Hypothalamus (tissue), 51 donors: ENCODE measurements around the gene VPS8.

ENCODE experiments used
- DNase-seq, 51 donors: peaks; one replicate each; lab custom pipeline; 2025; lab: John Stamatoyannopoulos, UW

Gene VPS8

DNA sequence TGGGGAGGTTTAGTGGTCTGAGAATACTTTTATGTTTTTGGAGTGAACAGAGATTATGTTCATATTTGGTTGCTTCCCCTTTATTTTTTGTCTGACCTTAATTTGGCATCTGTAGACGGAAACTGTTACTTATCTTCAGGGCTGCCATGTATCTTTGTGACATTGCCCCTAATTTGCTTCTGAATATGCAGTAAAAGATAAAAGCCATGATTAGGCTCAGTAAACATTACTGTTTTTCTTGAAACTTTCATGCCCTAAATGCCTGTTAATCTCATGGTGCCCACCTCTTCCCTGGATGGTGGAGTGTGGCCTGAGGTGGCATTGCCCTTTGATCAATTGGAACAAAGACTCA is 234.2 kb downstream of the VPS8 start:
- no peak for DNase-seq

GRCh38 chr3:185046603-185047002 is 234.6 kb downstream of the VPS8 start:
- DNase-seq = no peak

- no peak for DNase-seq
These were observed 237.7 kb downstream of the VPS8 start for GRCh38 chr3:185049710-185050109.

DNA sequence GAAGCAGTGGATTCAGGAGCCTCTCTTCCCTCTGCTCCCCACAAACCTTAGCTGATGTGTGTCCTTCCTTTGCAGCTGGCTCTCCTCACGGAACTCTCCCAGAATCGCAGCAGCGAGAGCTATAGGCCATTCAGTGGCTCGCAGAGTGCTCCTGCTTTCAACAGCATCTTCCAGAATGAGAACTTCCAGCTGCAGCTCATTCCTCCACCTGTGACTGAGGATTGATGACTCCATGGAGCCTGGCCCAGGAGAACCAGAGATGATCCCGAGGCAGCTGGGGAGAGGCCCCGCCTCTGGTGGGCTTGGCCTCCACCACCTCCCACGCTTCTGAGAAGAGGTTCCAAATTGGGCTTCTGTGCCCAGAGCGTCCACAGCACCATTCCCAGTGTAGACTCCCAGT is 239.8 kb downstream of the VPS8 start:
- DNase-seq = no peak

GRCh38 chr3:185052631-185053030 is 240.7 kb downstream of the VPS8 start:
- DNase-seq = no peak

DNA sequence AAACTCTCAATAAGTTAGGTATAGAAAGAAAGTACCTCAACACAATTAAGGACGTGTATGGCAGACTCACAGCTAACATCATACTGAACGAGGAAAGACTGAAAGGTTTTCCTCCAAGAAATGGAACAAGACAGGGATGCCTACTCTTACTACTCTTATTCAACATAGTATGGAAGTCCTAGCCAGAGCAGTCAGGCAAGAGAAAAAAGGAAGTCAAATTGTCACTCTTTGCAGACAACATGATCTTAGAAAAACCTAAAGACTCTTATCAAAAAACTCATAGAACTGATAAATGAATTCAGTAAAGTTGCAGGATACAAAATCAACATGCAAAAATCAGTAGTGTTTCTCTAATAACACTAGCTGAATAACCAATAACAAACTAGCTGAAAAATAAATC is 244.9 kb downstream of the VPS8 start:
- DNase-seq = no peak

- DNase-seq = no peak
These were observed 245.9 kb downstream of the VPS8 start for GRCh38 chr3:185057829-185058228.

GRCh38 chr3:185058796-185059195 is 246.8 kb downstream of the VPS8 start:
- DNase-seq = no peak

GRCh38 chr3:185059766-185060165 is 247.8 kb downstream of the VPS8 start:
- DNase-seq = no peak

DNA sequence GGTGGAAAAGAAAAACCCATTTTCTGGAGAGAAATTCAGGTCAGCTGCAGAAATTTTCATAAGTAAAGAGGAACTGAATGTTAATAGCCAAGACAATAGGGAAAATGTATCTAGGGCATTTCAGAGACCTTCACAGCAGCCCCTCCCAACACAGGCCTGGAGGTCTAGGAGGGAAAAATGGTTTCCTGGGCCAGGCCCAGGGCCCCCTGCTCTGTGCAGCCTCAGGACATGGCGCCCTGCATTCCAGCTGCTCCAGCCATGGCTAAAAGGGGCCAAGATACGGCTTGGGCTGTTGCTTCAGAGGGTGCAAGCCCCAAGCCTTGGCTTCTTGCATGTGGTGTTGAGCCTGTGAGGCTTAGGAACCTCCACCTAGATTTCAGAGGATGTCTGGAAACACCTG is 248.7 kb downstream of the VPS8 start:
- no peak for DNase-seq

GRCh38 chr3:185062191-185062590 is 250.2 kb downstream of the VPS8 start:
- DNase-seq = no peak

- DNase-seq = no peak
These were observed 251.5 kb downstream of the VPS8 start for GRCh38 chr3:185063431-185063830.

DNA sequence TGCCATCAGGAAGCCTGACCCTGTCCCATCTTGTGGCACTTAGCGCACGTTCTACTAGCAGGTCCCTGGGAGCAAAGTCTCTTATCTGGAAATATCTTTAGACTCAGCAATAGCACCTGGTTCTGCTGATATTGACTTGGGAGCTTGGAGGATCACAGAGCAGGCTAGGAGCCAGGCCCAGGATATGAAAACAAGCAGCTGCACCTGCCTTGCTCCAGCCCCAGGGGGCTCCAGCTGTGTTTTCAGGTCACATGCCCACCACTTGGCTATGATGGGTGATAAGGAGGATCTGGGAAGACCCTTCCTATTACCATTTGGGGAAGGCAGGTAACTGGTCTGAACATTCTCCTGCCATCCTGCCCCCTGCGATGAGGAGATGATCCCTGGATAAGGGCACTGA is 253.1 kb downstream of the VPS8 start:
- no peak for DNase-seq

DNA sequence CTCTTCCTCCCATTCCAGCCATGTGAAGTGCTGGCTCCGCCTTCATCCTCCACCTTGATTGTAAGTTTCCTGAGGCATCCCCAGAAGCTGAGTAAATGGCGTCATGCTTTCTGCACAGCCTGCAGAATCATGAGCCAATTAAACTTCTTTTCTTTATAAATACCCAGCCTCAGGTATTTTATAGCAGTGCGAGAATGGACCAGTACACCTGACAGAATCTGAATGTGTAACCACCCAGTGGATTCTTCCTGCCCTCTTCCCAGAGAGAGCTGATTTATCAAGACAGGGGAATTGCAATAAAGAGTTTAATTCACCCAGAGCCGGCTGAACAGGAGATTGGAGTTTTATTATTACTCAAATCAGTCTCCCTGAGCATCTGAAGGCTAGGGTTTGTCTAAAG is 254.3 kb downstream of the VPS8 start:
- DNase-seq = no peak

- no peak for DNase-seq
These were observed 255.2 kb downstream of the VPS8 start for GRCh38 chr3:185067173-185067572.

- DNase-seq = peak in 1 of 51 donors; percentile 5
These were observed 257.4 kb downstream of the VPS8 start for GRCh38 chr3:185069037-185070030.

DNA sequence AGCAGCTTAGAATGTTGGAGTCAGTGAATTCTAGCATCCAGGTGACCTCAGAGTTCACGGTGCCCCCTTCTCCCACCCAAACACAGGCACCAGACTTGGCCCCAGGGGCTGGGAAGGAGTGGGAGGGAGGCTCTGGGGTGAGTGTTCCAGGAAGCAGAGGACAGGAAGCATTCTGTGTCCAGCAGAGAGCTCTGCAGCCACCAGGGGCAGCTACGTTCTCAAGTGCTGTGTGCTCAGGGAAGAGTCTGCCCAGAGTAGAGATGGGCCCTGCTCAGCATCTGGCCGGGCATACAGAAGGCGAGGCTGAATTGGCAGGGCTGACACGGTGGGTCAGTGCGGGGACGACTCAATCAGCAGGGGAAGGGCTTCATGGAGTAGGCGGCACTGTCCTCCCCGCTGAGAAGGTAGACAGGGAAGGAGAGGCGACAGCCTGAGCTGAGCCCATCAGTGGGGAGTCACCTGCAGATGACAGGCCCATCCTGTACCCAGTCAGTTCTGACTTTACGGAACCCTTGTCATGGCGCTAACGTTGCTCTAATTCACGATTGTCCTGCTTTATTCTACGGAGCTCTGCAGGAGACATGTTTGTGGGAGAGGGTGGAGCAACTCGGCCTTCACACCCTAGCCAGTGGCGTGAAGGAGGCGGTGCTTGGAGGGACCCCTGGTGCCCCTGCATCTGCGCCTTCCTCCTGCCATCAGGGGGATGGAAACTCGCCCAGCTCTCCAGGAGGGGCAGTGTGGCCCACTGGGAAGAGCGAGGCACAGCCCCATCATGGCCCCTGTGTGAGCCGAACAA is 258.7 kb downstream of the VPS8 start:
- DNase-seq = peak in 2 of 51 donors; percentile 11 to 23

GRCh38 chr3:185071287-185071800 is 259.4 kb downstream of the VPS8 start:
- no peak for DNase-seq

DNA sequence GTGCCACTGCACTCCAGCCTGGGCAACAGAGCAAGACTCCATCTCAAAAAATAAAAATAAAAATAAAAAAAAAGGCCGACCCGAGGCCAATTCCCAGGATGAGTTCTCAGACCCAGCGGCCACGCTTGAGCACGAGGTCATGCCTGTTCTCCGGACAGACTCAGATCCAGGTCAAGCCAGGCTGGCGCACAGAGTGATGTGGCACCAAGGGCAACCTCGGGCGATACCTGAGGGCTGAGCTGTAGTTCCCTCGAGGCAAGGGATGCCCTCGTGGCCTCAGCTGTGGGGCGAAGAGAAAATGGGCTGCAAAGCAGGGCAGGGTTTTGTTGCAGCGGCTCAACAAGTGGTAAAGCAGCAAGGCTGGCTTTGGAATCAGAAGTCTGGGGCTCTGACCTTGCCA is 263.6 kb downstream of the VPS8 start:
- no peak for DNase-seq

DNA sequence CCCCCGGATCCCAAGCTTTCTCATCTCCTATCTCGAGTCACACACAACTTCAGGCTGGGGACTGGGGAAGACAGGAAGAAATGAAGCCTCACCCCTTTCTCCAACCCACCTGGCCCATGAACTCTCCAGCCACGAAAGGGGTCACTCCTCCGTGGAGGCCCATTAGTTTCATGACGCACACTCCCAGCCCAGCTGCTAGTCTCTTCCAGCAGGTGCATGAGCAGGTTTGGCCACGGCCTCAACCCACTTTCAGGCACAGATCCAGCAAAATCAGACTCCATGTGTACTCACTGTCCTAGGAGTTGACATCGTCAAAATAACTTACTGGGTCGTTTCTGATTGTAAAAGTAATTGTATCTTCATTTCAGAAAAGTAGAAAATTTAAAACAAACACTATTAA is 264.3 kb downstream of the VPS8 start:
- no peak for DNase-seq

GRCh38 chr3:185079625-185080024 is 267.7 kb downstream of the VPS8 start:
- no peak for DNase-seq

- DNase-seq = no peak
These were observed 269.6 kb downstream of the VPS8 start for GRCh38 chr3:185081521-185081920.
